Stimulated activated CD8-positive, alpha-beta memory T cell treated with anti-CD3 and anti-CD28 coated beads, Interleukin-12 subunit alpha, Interleukin-12 subunit beta, amount 100 ng/mL, for 24 hours (primary cell): ENCODE data around the gene EEA1.

Source experiments
- DNase-seq: peaks from one replicate; pipeline ENCODE4 v3.0.0-alpha.2; 2020; ENCODE audit errors: extremely low read depth

EEA1 gene

DNA sequence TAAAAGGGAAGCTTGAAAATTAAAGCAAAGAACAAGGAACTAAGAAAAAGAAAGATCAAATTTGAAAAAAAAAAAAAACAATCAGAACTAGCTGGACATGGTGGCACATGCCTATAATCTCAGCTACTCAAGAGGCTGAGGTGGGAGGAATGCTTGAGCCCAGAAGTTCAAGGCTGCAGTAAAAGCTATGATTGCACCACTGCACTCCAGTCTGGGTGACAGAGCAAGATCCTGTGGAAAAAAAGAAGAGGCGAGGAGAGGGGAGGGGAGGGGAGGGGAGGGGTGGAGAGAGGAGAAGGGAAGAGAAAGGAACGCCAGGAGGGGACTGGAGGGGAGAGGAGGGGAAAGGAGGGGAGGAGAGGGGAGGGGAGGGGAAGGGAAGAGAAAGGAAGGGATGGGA lies 43.0 kb downstream of the EEA1 start:
- DNase-seq, result no peak

DNA sequence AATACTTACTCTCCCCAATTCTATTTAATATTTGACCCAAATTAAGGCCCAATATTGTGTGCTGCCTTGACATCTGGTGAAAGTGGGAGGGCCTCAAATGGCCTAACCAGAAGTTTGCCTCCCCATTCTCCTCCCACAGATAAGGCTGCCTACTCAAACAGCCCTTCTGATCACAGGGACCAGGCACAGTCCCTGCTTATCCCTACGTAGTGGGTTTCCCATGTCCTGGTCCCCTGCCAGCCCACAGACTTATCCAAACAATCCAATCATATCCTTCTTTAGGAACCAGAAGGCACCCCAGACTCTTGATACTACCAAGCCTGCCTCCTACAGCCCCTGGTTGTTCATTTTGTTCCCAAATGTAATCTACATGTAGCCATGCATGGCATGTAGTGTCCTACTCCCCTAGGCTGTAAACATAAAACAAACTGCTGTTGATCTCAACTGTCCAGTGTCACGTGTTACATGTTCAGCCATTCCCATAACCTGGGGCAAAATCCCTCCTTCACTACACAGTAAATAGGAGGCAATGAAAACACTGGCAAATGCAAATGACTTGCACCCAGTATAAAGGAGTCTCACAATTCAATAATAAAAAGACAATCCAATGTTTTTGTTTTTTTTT lies 49.3 kb downstream of the EEA1 start:
- DNase-seq, result no peak

DNA sequence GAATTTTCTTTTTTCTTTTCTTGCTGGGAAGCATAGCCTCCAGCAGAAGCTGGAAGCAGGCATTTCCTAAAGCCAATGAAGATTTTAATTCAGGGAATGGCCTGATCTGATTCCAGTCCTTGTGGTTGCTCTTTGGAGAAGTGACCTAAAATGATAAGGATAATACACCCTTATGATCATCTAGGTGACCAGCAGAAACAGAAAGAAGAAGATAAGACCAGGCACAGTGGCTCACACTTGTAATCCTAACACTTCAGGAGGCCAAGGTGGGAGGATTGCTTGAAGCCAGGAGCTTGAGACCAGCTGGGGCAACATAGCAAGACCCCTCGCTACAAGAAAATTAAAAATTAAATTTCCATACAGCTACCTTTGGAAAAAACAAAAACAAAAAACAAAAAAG lies 51.2 kb downstream of the EEA1 start:
- no peak for DNase-seq

DNA sequence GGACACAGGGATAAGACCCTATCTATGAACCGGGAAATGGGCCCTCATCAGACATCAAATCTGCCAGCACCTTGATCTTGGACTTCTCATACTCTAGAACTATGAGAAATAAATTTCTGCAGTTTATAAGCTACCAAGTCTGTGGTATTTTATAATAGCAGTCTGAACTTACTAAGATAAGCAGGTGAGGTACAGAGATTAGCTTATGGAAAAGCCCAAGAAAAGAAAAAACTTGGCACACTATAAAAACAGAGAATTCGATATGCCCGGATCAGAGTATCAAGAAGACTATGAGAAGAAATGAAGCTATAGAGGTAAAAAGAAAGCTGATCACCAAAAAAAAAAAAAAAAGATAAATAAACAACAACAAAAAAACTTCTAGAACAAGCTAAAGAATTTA lies 52.6 kb downstream of the EEA1 start:
- DNase-seq, result no peak

DNA sequence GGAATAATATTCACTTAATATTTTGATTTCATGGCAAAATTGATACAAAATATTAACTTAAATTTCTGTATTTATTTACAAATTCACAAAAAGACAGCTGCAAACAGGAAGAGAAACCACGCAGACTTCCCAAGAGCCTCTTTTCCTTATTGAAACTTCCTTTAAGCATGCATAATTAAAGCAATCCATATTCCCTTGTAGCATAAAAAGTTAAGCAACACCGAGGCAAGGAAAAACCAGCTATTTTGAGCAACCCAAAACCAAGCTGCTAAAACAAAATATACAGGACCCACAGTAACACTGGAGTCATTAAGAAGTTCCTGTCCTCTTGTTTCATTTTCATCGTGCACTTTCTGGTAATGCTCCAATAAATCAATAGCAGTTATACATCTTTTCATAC lies 58.0 kb downstream of the EEA1 start:
- no peak for DNase-seq

DNA sequence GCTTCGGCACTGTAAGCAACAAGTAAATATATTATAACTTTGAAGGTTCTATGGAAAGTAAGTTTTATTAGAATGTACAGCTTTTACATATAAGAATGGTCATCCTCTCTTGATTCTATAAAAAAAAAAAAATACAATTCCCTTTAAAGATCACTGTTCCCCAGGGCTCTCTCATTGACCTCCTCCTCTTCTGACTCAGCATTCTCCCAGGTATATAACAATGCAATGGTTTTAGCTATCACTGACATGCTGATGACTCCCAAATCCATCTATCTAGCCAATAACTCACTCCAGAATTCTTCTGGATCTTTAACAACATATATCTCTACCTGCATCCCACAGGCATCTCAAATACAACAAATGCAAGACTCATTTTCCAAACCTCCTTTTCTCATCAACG lies 62.7 kb downstream of the EEA1 start:
- no peak for DNase-seq

DNA sequence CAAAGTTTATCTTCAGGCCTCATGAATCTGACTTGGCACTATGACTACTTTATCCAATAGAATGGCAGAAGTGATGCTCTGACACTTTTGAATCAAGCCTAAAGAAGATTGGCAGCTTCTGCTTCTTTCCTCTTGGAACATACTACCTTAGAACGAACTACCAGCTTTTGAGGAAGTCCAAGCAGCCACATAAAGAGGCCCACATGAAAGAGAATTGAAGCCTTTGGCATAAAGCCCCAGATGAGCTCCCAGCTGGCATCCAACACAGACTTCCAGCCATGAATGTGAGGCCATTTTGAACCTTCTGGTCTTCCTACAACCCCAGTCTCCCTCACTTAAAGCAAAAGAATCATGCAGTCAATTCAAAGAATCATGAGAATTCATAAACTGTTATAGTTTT lies 65.8 kb downstream of the EEA1 start:
- DNase-seq, result no peak

DNA sequence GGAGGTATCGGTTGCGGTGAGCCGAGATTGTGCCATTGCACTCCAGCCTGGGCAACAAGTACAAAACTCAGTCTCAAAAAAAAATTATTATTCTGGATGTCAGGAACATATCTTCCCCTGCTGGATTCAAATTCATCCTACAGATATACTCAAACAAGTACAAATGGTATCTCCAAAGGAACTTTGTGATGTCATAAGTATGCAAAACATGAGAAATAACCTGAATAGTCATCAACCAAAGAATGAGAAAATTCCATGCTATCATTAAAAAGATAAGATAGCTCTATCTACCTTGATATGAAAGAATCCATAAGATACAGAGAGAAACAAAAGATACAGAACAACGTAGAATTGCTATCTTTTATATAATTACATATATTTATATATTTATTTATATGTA lies 67.7 kb downstream of the EEA1 start:
- no peak for DNase-seq

DNA sequence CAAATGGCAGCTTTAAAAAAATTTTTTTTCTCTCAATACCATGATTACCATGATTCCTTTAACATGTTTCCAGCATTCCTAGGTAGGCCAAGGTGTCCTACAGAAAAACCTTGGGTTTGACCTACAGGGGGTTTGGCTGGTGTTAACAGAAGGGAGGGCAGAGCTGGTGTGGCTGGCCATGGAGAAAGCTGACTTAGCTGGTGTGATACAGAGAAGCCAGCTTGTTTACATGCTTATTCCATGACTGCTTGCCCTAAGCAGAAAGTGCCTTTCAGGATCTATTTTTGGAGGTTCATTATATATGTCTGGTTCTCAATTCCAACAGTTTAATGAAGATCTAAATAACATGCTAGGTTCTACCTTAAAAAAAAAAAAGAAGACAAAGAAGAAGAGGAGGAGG lies 68.6 kb downstream of the EEA1 start:
- no peak for DNase-seq

DNA sequence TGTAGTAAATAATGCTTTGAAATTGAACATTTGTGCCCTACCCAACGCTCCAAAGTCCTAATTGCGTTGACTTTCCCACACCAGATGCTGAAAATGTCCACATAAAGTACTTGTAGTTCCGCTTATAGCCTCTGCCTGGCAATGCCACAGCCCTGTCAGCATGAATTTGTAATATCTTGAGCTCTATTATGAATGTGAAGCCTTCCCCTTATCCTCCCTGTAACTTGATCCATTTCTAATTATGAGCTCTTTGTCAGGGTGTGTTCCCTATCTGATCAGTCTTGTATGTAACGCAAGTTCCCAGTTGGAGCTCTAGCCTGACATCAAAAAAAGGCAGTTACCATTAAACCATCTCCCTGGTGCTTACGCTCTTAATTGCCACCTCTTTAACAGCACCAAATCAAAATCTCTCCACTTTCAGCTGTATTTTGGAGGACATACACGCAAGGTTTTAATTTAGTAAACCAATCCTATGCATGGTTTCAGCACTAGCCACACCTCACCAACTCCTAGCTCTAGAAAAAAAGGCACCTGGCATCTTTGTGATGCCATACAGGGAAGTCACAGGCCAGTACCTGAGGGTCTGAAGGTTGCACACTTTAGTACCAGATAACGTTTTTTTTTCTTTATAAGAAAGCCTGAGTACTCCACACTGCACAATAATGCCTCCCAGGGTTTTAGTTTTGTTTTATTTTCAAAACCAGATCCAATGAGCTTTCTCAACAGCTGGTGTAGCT lies 69.3 kb downstream of the EEA1 start:
- DNase-seq, result no peak

DNA sequence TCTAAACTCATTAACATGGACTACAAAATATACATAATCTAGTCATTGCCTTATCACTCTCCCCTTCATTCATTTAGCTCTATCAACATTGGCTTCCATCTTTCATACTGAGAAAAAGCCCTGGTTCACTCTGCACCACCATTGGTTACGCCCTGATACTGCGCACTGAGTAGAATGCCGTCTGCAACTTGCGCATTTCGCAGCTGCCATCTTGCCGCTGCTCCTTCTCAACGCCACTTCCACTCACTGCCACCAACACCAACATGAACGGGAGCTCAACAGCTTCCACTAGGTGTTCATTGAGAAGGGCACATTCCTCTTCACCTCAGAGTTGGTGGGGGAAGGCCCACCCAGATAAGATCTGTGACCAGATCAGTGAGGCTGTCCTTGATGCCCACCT lies 71.3 kb downstream of the EEA1 start:
- DNase-seq, result no peak

DNA sequence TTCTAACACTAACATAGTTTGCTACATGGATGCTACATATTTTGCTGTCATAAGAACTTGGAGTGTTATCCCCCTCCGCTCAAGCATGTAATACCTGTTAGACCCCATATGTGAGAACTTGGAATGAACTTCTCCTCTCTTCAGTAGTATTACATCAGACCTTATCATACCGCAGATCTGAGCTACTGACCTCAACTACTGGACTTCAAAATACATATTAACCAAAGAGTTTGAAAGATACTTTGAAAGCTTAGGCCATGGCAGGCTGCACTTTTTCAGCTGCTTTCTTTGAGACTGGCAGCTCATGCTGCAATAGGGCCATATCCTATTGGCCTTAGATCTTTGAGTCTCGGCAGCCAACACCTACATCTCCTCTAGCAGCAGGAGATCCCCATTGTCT lies 74.8 kb downstream of the EEA1 start:
- no peak for DNase-seq

DNA sequence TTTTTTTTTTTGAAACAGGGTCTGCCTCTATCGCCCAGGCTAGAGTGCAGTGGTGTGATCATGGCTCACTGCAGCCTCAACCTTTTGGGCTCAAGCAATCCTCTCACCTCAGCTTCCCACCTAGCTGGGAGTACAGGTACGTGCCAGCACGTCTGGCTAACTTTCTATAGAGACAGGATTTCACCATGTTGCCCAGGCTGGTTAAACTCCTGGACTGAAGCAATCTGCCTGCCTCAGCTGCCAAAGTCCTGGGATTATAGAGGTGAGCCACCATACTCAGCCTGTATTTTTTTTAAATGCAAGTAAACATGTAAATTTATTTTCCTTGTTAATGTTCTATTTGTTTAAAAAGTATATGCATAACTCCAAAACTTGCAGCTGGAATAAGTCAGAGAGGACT lies 80.4 kb downstream of the EEA1 start:
- no peak for DNase-seq

DNA sequence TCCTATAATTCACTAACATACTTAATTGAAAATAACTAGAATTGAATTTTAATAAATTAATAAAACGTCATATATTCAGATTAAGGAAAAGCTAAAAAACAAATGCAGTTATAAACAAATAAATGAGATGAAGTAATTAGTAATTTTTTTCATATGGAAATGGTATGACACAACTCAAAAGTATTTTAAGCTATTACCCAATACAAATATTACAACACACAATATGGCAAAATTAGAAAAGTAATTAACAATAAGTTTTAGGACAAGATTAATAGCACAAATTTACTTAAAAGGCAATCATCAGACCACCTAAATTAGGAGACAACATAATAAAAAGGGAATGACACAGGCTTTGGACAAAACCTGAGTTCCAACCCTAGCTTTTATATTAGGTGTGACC lies 81.7 kb downstream of the EEA1 start:
- no peak for DNase-seq

DNA sequence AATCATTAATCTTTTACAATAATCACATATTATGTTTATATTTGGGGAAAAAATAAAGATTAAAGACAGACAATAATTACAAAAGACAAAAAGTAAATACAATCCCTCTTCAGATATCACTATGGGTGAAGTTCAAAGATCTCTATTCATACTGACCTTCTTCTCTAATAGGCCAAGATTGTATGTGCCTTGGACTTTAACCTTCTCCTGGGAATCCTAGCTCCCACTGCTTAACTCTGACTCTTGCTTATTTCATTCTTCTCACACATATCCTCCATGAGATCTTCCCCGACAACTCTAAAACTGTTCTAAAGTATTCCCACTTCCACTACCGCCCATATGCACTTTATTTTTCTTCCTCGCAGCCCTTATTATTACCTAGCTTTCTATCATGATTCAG lies 83.8 kb downstream of the EEA1 start:
- no peak for DNase-seq

DNA sequence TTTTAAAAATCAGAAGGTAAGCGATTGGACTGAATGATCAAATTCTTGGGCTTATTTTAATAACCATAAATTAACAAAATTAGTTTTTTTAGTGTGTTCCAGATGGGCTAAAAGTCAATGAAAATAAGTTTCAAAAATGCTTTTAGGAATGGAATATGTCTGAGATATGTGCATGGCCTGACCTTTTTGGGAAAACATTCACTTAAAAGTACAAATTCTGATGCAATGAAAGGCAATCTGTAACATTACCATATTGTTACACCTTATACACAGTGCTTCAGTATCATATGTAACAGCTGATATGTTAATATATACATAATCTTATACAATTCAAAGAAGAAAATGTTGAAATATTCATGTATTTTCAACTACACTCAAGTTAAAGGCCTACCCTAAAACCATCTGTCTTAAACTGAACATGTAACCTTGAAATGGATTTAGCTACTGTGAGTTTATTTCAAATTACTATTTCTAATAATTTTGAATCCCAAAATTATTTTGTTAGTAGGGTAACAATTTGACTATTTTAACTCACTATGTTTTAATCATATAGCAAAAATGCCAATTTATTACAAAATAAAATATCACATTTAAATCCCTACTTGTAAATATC lies 84.8 kb downstream of the EEA1 start:
- no peak for DNase-seq

DNA sequence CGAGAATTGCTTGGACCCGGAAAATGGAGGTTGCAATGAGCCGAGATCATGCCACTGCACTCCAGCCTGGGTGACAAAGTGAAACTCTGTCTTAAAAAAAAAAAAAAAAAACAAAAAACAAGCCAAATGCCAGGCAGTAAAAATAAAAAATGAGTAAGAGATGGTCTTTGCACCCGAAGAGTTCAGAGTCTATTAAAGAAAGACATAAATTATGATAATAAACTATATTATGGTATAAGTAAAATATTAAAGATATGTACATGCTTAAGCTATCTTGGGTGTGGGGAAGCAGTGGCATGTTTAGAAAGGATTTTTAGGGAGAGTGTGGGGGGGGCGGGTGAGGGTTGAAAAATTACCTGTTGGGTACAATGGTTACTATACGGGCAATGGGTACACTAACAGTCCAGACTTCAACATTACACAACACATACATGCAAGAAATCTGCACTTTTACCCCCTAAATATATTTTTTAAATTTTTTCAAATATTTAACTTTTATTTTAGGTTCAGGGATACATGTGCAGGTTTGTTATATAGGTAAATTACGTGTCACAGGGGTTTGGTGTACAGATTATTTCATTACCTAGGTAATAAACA lies 99.3 kb downstream of the EEA1 start:
- DNase-seq, result no peak

DNA sequence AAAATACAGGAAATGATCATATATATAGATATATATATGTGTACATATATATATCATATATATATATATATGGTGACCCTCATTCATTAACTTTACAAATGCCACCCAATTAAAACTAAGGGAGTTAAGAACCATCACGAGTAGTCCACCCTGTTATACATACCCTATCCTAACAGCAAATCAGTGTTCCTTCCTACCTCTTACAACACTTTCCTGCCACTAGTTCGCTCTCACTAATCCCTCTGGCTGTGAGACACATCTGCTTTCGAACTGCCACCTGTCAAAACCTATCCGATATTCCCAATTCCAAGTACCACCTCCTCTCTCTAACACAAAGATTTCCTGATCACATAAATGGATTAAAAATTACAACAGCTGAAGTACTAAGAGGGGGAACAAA lies 100.5 kb downstream of the EEA1 start:
- DNase-seq, result no peak

DNA sequence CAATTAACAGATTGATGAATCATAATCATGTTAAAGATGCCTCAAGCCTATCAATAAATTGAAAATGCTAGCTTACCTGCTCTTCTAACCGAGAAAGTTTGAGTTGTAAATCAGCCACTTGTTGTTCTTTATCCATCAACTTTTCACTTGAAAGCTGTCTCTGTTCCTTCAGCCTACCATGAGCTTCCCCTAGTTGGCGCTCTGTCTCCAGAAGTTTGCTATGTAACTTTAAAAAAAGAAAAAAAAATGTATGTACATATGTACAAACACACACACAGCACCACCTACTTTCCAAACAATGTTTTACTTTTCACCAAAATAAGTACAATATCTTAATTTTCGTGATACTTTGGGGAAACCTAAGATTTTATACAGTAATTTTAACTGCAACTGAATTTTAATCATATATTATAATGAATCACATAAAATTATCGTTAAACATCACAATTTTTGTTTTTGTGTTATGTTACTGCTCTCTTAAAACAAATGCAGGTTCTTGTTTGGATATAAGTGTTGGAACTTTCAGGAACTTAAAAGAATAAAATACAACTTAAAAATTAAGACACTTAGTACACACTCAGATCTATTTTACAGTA lies 101.2 kb downstream of the EEA1 start:
- no peak for DNase-seq

DNA sequence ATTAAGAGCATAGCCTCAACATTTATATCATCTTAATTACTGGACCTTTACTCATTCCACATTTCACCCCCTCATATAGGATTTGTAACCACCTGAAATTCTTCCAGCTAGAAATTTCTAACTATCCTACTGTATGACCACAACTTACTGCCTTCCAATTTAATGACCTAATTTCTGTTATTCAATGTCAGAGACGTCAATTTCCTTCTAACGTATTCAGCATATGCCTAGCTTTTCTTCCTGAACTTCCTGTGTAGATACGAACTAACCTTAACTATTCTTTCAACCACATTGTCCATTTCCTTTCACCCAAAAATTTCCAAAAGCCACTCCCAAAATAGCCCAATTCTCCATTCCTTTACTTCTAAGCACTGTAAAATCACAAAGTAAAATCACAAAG lies 108.0 kb downstream of the EEA1 start:
- no peak for DNase-seq

DNA sequence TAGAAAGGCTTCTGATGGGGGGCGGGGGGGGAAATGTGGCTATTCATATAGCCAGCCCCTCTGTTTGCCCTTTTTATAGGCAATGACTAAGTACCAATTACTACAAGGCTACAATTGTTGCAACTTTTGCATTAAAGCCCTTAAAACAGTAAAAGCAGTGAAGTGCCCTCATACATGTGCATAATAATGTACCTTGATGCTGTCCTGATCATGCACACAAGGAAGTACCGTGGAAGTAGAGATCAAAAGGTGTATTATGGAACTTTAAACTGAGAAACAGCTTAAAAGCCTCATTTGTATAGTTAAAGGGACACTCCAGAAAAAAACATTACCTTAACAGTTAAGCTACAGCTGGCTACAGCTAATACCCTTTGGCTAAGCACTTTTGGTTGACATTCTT lies 114.5 kb downstream of the EEA1 start:
- DNase-seq, result no peak

DNA sequence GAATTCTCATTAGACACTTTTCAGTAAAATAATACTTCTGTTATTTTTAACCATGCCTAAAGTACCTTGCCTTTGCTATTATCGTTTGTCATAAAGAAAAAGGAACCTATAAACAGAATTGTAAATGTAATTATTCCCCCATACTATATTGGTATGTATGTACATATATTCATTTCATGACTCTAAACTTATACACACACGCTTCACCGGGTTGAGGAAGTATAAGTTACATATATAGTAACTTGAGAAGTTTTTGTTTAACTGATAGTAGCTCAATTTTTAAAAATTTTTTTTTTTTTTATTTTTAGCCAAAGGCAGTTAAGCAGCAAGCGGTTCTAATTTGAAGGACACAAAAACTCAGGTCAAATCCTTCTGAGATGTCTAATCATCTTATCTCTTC lies 118.7 kb downstream of the EEA1 start:
- DNase-seq, result no peak

DNA sequence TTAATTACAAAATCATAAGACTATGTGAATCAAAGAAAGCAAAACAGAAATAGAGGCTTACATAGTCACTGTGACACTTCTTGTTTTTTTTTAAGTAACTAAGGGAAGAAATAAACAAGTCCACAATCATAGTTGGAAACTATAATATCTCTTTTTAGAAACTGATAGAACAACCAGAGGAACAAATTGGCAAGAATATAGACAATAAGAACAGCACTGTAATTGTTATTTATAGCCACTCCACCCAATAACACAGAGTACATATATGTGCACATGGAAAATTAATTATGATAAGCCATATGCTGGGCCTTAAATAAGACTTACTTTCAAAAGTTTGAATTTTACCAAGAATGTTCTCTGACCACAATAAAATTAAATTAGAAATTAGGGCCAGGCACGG lies 125.2 kb downstream of the EEA1 start:
- no peak for DNase-seq
